OCI-LY7 (cell line): Measurements from ENCODE around the gene RBM4. TPM values are rescaled to one million over a fixed set of nuclear protein-coding genes. Genes with fewer than 3 reads are reported as not detected.

Experiments used
- BruUV-seq: library from RNA; stranded (reverse); fragments of 400-500 nt; replicated peaks from 2 replicates; lab custom pipeline; 2021; lab: Mats Ljungman, UMichigan
- CTCF ChIA-PET: fragments of 300-600 bp; sonication (Branson Sonifier 250); formaldehyde crosslinking; loops from one replicate; lab custom pipeline; 2022; ENCODE audit warnings: antibody characterized with exemption; ENCODE audit not compliant: unreplicated experiment; lab: Charles Lee
- POLR2A ChIA-PET: fragments of 300-600 bp; sonication (Branson Sonifier 250); formaldehyde crosslinking; loops from one replicate; lab custom pipeline; 2022; ENCODE audit warnings: antibody characterized with exemption; lab: Charles Lee
- DNase-seq: peaks from one replicate; pipeline ENCODE4 v3.0.0-alpha.2; 2015; ENCODE audit warnings: low spot score
- H2AFZ ChIP-seq: fragments of 200-600 bp; sonication (generic), shearing (Covaris generic); 2 replicates; pipeline ENCODE4 v1.6.1; 2014; ENCODE audit warnings: mild to moderate bottlenecking, antibody characterized with exemption, low read length, moderate library complexity
- H3K27ac ChIP-seq: fragments of 200-600 bp; sonication (generic); 2 replicates; pipeline ENCODE4 v1.5.1; 2014; ENCODE audit warnings: mixed run types, low read depth, mild to moderate bottlenecking, moderate library complexity, low read length, inconsistent platforms; ENCODE audit not compliant: poor library complexity, severe bottlenecking
- H3K36me3 ChIP-seq: fragments of 200-600 bp; sonication (generic); 2 replicates; pipeline ENCODE4 v1.6.1; 2014; ENCODE audit warnings: mild to moderate bottlenecking, antibody characterized with exemption, low read length, moderate library complexity, mixed read lengths; ENCODE audit not compliant: insufficient read depth
- H3K4me1 ChIP-seq: fragments of 200-600 bp; sonication (generic); 2 replicates; pipeline ENCODE4 v1.5.1; 2014; ENCODE audit warnings: mild to moderate bottlenecking, low read length; ENCODE audit not compliant: insufficient read depth, poor library complexity, severe bottlenecking
- H3K4me2 ChIP-seq: fragments of 200-600 bp; sonication (generic); 2 replicates; pipeline ENCODE4 v1.6.1; 2014; ENCODE audit warnings: mild to moderate bottlenecking, low read length
- H3K4me3 ChIP-seq: fragments of 200-600 bp; sonication (generic); 2 replicates; pipeline ENCODE4 v1.5.1; 2014; ENCODE audit warnings: mild to moderate bottlenecking, low read depth, low read length; ENCODE audit not compliant: poor library complexity, severe bottlenecking
- H3K79me2 ChIP-seq: fragments of 200-600 bp; sonication (generic); 2 replicates; pipeline ENCODE4 v1.6.1; 2016; ENCODE audit warnings: low read depth, mild to moderate bottlenecking, low read length, moderate library complexity, mixed read lengths; ENCODE audit not compliant: insufficient read depth
- H3K9me2 ChIP-seq: fragments of 200-600 bp; sonication (generic); 2 replicates; pipeline ENCODE4 v1.6.1; 2016; ENCODE audit warnings: mild to moderate bottlenecking, low read length, mixed read lengths; ENCODE audit not compliant: insufficient read depth
- H3K9me3 ChIP-seq: fragments of 200-600 bp; sonication (generic); 2 replicates; pipeline ENCODE4 v1.6.1; 2014; ENCODE audit warnings: mild to moderate bottlenecking, mixed run types, low read length, mixed read lengths
- H4K20me1 ChIP-seq: fragments of 200-600 bp; sonication (generic); 2 replicates; pipeline ENCODE4 v1.6.1; 2014; ENCODE audit warnings: mild to moderate bottlenecking, antibody characterized with exemption, low read length, moderate library complexity, mixed read lengths; ENCODE audit not compliant: insufficient read depth
- EZH2phosphoT487 ChIP-seq: fragments of 200-600 bp; sonication (generic); IDR thresholded peaks from 2 replicates; pipeline ENCODE4 v1.6.1; 2018; ENCODE audit warnings: low read depth, borderline replicate concordance, mild to moderate bottlenecking, mixed run types, antibody characterized with exemption, low read length, moderate library complexity, mixed read lengths
- intact Hi-C: fragments of 100-400 bp; cut with micrococcal nuclease; formaldehyde crosslinking; loops from one replicate; pipeline ENCODE4 v1.10.0; 2022; ENCODE audit not compliant: unreplicated experiment
- total RNA-seq, 2 experiments: library from RNA; depleted of rRNA in 1 of 2; stranded (reverse); fragments of >200 nt in 1 of 2; shearing (Covaris generic) in 1 of 2; gene quantifications; 2 replicates each; pipeline ENCODE4 v1.2.3, GENCODE V29; 2014 to 2022
- TF ChIP-seq, protein P1 (sequence below): fragments of 200-600 bp; sonication (generic); conservative IDR thresholded peaks from 2 replicates; pipeline ENCODE4 v1.5.1; 2014; ENCODE audit warnings: mild to moderate bottlenecking, antibody characterized with exemption, low read length, moderate library complexity, mixed read lengths

The RBM4 gene
- total RNA-seq, 2 experiments from 2014 or later, result 66.0 to 139 TPM

GRCh38 chr11:66693356-66694055, 55.0 kb downstream of the RBM4 start:
- ChIA-PET CTCF (no interaction called here), POLR2A (interaction anchor here (0.8 kb wide), 1 partner anchor 187 kb away, joined by 3 read pairs; no protein-coding TSS in a partner anchor)
- intact Hi-C loops, result loop anchor here (1.0 to 10.0 kb wide), 5 partner anchors 51 to 281 kb away; partner anchors contain the start of gene C11orf86
- no peaks in the 10 kb centered on the region for H4K20me1 ChIP-seq
- H2AFZ ChIP-seq, result no peak overlapping the region
- peaks cover 6% of the 10 kb centered on the region for H3K4me1 ChIP-seq
- H3K4me3 ChIP-seq, result no peak overlapping the region
- TF ChIP-seq, protein P1, sequence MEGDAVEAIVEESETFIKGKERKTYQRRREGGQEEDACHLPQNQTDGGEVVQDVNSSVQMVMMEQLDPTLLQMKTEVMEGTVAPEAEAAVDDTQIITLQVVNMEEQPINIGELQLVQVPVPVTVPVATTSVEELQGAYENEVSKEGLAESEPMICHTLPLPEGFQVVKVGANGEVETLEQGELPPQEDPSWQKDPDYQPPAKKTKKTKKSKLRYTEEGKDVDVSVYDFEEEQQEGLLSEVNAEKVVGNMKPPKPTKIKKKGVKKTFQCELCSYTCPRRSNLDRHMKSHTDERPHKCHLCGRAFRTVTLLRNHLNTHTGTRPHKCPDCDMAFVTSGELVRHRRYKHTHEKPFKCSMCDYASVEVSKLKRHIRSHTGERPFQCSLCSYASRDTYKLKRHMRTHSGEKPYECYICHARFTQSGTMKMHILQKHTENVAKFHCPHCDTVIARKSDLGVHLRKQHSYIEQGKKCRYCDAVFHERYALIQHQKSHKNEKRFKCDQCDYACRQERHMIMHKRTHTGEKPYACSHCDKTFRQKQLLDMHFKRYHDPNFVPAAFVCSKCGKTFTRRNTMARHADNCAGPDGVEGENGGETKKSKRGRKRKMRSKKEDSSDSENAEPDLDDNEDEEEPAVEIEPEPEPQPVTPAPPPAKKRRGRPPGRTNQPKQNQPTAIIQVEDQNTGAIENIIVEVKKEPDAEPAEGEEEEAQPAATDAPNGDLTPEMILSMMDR, result no peak
- no peak for TF ChIP-seq EZH2phosphoT487
- no TSS peak for BruUV-seq
- no peaks in the 10 kb centered on the region for H3K9me3 ChIP-seq
- no peak for DNase-seq
- H3K4me2 ChIP-seq, result no peak overlapping the region
- H3K79me2 ChIP-seq, result no peaks in the 10 kb centered on the region
- H3K36me3 ChIP-seq, result no peaks in the 10 kb centered on the region
- H3K9me2 ChIP-seq, result no peaks in the 10 kb centered on the region
- H3K27ac ChIP-seq, result no peak overlapping the region

GRCh38 chr11:66694056-66694410, 55.5 kb downstream of the RBM4 start:
- Histone ChIP-seq H3K36me3 (no peaks in the 10 kb centered on the region), H4K20me1 (no peaks in the 10 kb centered on the region), H3K4me2 (no peak overlapping the region), H3K27ac (no peak overlapping the region), H3K9me2 (no peaks in the 10 kb centered on the region), H3K4me1 (peaks cover 6% of the 10 kb centered on the region), H3K9me3 (no peaks in the 10 kb centered on the region), H3K79me2 (no peaks in the 10 kb centered on the region), H2AFZ (no peak overlapping the region), H3K4me3 (no peak overlapping the region)
- no TSS peak for BruUV-seq
- ChIA-PET POLR2A (no interaction called here), CTCF (no interaction called here)
- intact Hi-C loops, result loop anchor here (1.0 to 10.0 kb wide), 5 partner anchors 50 to 281 kb away; partner anchors contain the start of gene C11orf86
- no peak for DNase-seq
- TF ChIP-seq, protein P1, result no peak
- TF ChIP-seq EZH2phosphoT487, result no peak

DNA sequence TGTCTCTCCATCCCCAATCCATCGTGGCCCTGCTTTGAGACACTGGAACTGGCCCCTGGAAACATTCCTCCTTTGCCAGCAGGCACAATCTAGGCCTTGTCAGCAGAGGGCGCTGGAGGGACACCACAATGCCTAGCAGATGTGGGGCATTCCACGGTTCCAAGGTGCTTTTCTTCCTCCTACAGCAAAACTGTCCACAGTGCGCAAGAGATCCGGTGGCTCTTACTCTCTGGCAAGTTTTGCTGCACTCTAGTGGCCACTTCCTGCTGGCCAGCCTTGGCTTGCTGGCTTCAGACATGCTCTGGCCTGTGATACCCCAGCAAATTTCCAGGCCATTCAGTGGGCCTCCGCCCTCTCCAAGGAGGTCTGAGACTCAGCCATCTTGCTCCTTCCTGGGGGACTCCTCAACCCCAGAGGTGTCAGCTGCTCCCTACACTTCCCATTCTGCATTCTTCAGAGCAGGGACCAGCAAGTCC, 56.3 kb downstream of the RBM4 start:
- Histone ChIP-seq H4K20me1 (no peaks in the 10 kb centered on the region), H3K36me3 (no peaks in the 10 kb centered on the region), H3K4me3 (no peak overlapping the region), H3K4me1 (peaks cover 6% of the 10 kb centered on the region), H2AFZ (peak overlapping the region; percentile 32; the same call in 1 of the 2 replicates), H3K9me3 (no peaks in the 10 kb centered on the region), H3K79me2 (no peaks in the 10 kb centered on the region), H3K4me2 (no peak overlapping the region), H3K27ac (no peak overlapping the region), H3K9me2 (no peaks in the 10 kb centered on the region)
- BruUV-seq, result no TSS peak
- TF ChIP-seq, protein P1, result peak; percentile 98
- TF ChIP-seq EZH2phosphoT487, result no peak
- CTCF ChIA-PET, result no interaction called here
- POLR2A ChIA-PET, result interaction anchor here (0.5 kb wide), 1 partner anchor 137 kb away, joined by 4 read pairs; no protein-coding TSS in a partner anchor
- DNase-seq, result peak; percentile 88
- intact Hi-C loops, result loop anchor here (1.0 to 10.0 kb wide), 5 partner anchors 50 to 280 kb away; partner anchors contain the start of gene C11orf86
